Fibroblast of peridontal ligament (primary cell): ENCODE results near the gene PTPN14.
"Not testable (repeated sequence)": the region's sequence is repeated elsewhere in the genome, so short reads cannot be mapped to it uniquely, and the experiment has no call there.

Experiments
- DNase-seq: peaks from one replicate; pipeline ENCODE4 v3.0.0-alpha.2; 2010; ENCODE audit errors: extremely low read depth

Gene PTPN14

GRCh38 chr1:214551436-214552173 lies at the start of gene PTPN14:
PTPN14 (minus strand) TSS chr1:214551602; CDS start chr1:214464803, 86,799 bp downstream.
- DNase-seq, result peak; percentile 91

GRCh38 chr1:214593158-214593557 lies 41.8 kb upstream of the PTPN14 start:
- DNase-seq, result no peak

- DNase-seq, result not testable (repeated sequence)
These were observed 40.5 kb upstream of the PTPN14 start for GRCh38 chr1:214591918-214592317.

GRCh38 chr1:214590696-214591095 lies 39.3 kb upstream of the PTPN14 start:
- DNase-seq, result no peak

GRCh38 chr1:214588963-214589597 lies 37.7 kb upstream of the PTPN14 start:
- no peak for DNase-seq

GRCh38 chr1:214587165-214587564 lies 35.8 kb upstream of the PTPN14 start:
- DNase-seq, result no peak

GRCh38 chr1:214586621-214587020 lies 35.2 kb upstream of the PTPN14 start:
- no peak for DNase-seq

GRCh38 chr1:214584805-214585766 lies 33.7 kb upstream of the PTPN14 start:
- peak; percentile 78 for DNase-seq

GRCh38 chr1:214583824-214584554 lies 32.6 kb upstream of the PTPN14 start:
- DNase-seq, result no peak

GRCh38 chr1:214583113-214583512 lies 31.7 kb upstream of the PTPN14 start:
- no peak for DNase-seq

GRCh38 chr1:214582289-214582891 lies 31.0 kb upstream of the PTPN14 start:
- DNase-seq, result no peak

- DNase-seq, result peak; percentile 67
These were observed 30.4 kb upstream of the PTPN14 start for GRCh38 chr1:214581785-214582184.

GRCh38 chr1:214579183-214579582 lies 27.8 kb upstream of the PTPN14 start:
- DNase-seq, result no peak

GRCh38 chr1:214576120-214576519 lies 24.7 kb upstream of the PTPN14 start:
- DNase-seq, result not testable (repeated sequence)

- DNase-seq, result no peak
These were observed 23.4 kb upstream of the PTPN14 start for GRCh38 chr1:214574598-214575411.

GRCh38 chr1:214573386-214574318 lies 22.2 kb upstream of the PTPN14 start:
- no peak for DNase-seq

GRCh38 chr1:214571281-214571680 lies 19.9 kb upstream of the PTPN14 start:
- DNase-seq, result no peak

- DNase-seq, result peak; percentile 68
These were observed 19.0 kb upstream of the PTPN14 start for GRCh38 chr1:214570442-214570841.

- peak; percentile 77 for DNase-seq
These were observed 18.1 kb upstream of the PTPN14 start for GRCh38 chr1:214569357-214570004.
